H1 (cell line): ENCODE measurements around the gene SLC6A2. TPM values are rescaled to one million over a fixed set of nuclear protein-coding genes. Genes with fewer than 3 reads are reported as not detected.

ENCODE experiments used
- CTCF ChIA-PET: fragments of 300-600 bp; sonication (Branson Sonifier 250); formaldehyde crosslinking; loops from one replicate; lab custom pipeline; 2021; ENCODE audit not compliant: partially characterized antibody; lab: Charles Lee
- POLR2A ChIA-PET: fragments of 300-600 bp; sonication (Branson Sonifier 250); formaldehyde crosslinking; loops from one replicate; lab custom pipeline; 2021; ENCODE audit warnings: inconsistent platforms; ENCODE audit not compliant: partially characterized antibody; lab: Charles Lee
- DNase-seq, 2 experiments: peaks; one replicate each; pipeline versions ENCODE4 v3.0.0 to v3.0.0-alpha.2; 2010 to 2022; ENCODE audit warnings: low spot score in 2 of 2, low read depth in 1 of 2, mixed read lengths in 1 of 2
- FAIRE-seq: peaks from 2 replicates; lab custom pipeline; 2011; peaks lifted over from hg19 to GRCh38; lab: Jason Lieb, UNC
- H2AFZ ChIP-seq: 2 replicates; pipeline ENCODE4 v1.8.1; 2012; ENCODE audit warnings: low read length, inconsistent platforms
- H2AK5ac ChIP-seq: 2 replicates; pipeline ENCODE4 v1.6.1; 2013; ENCODE audit warnings: low read depth, low read length
- H2BK120ac ChIP-seq: replicated peaks from 2 replicates; pipeline ENCODE3; 2013; ENCODE audit warnings: low read depth, low read length, inconsistent platforms
- H2BK12ac ChIP-seq: 2 replicates; pipeline ENCODE4 v1.6.1; 2013; ENCODE audit warnings: low read depth, low read length
- H2BK15ac ChIP-seq: 2 replicates; pipeline ENCODE4 v1.6.1; 2013; ENCODE audit warnings: low read length
- H2BK20ac ChIP-seq: 2 replicates; pipeline ENCODE4 v1.6.1; 2013; ENCODE audit warnings: low read length
- H2BK5ac ChIP-seq: 2 replicates; pipeline ENCODE4 v1.6.1; 2013; ENCODE audit warnings: low read depth, low read length
- H3K14ac ChIP-seq: 2 replicates; pipeline ENCODE4 v1.6.1; 2013; ENCODE audit warnings: inconsistent platforms; ENCODE audit not compliant: insufficient read length
- H3K18ac ChIP-seq: 2 replicates; pipeline ENCODE4 v1.6.1; 2013; ENCODE audit warnings: low read length; ENCODE audit errors: extremely low read depth
- H3K23ac ChIP-seq: 2 replicates; pipeline ENCODE4 v1.6.1; 2013; ENCODE audit warnings: inconsistent platforms; ENCODE audit not compliant: insufficient read length
- H3K23me2 ChIP-seq: 2 replicates; pipeline ENCODE4 v1.6.1; 2013; ENCODE audit warnings: low read depth, low read length
- H3K27ac ChIP-seq: 2 replicates; pipeline ENCODE4 v1.6.1; 2011; ENCODE audit warnings: low read depth, low read length, inconsistent platforms
- H3K27me3 ChIP-seq, 4 experiments: replicated peaks in 1 of 4; 1 replicate in 1 of 4; 2 replicates in 3 of 4; pipeline versions ENCODE4 v1.6.1 to v1.8.1; 2011 to 2013; ENCODE audit warnings: low read length in 3 of 4, mild to moderate bottlenecking in 3 of 4, inconsistent platforms in 2 of 4, mixed read lengths in 2 of 4, moderate library complexity in 1 of 4; ENCODE audit not compliant: control insufficient read depth in 3 of 4, insufficient read depth in 3 of 4; ENCODE audit errors: extremely low read depth in 1 of 4
- H3K36me3 ChIP-seq, 4 experiments: 2 replicates each; pipeline versions ENCODE4 v1.6.1 to v1.8.1; 2011 to 2013; ENCODE audit warnings: mild to moderate bottlenecking in 4 of 4, low read length in 3 of 4, moderate library complexity in 2 of 4, control low read depth in 1 of 4, inconsistent platforms in 1 of 4; ENCODE audit not compliant: insufficient read depth in 4 of 4, control insufficient read depth in 2 of 4
- H3K4ac ChIP-seq: replicated peaks from 2 replicates; pipeline ENCODE3; 2013; ENCODE audit warnings: low read length, low read depth, mixed read lengths, inconsistent platforms; ENCODE audit not compliant: insufficient read length
- H3K4me1 ChIP-seq, 4 experiments: replicated peaks in 1 of 4; 1 replicate in 1 of 4; 2 replicates in 3 of 4; pipeline versions ENCODE4 v1.6.1 to v1.8.1; 2011 to 2013; ENCODE audit warnings: low read length in 3 of 4, inconsistent platforms in 2 of 4, mixed read lengths in 1 of 4; ENCODE audit not compliant: insufficient read depth in 4 of 4, control insufficient read depth in 3 of 4
- H3K4me2 ChIP-seq, 2 experiments: 2 replicates each; pipeline versions ENCODE4 v1.6.1 to v1.8.1; 2011 to 2013; ENCODE audit warnings: low read depth in 2 of 2, low read length in 2 of 2, control low read depth in 1 of 2, inconsistent platforms in 1 of 2, mild to moderate bottlenecking in 1 of 2; ENCODE audit not compliant: insufficient read depth in 1 of 2
- H3K4me3 ChIP-seq, 4 experiments: fragments of 200-600, 300-600 bp in 1 of 4; sonication (generic), shearing (Covaris generic), sonication (Bioruptor Twin) in 1 of 4; 2 replicates each; pipeline versions ENCODE4 v1.5.1 to v1.8.1; 2011 to 2016; ENCODE audit warnings: low read length in 4 of 4, low read depth in 3 of 4, control low read depth in 2 of 4, inconsistent platforms in 2 of 4, mild to moderate bottlenecking in 2 of 4, mixed read lengths in 1 of 4, moderate library complexity in 1 of 4; ENCODE audit not compliant: insufficient read depth in 2 of 4; ENCODE audit errors: extremely low read depth in 1 of 4
- H3K56ac ChIP-seq: replicated peaks from 2 replicates; pipeline ENCODE3; 2013; ENCODE audit warnings: low read depth, mild to moderate bottlenecking, mixed read lengths, low read length, inconsistent platforms; ENCODE audit not compliant: insufficient read length
- H3K79me1 ChIP-seq: 2 replicates; pipeline ENCODE4 v1.6.1; 2013; ENCODE audit warnings: low read depth, low read length, control low read depth
- H3K79me2 ChIP-seq, 2 experiments: 2 replicates each; pipeline versions ENCODE4 v1.6.1 to v1.8.1; 2012 to 2013; ENCODE audit warnings: low read length in 2 of 2, mild to moderate bottlenecking in 2 of 2, inconsistent platforms in 1 of 2; ENCODE audit not compliant: insufficient read depth in 2 of 2, control insufficient read depth in 1 of 2
- H3K9ac ChIP-seq, 4 experiments: replicated peaks in 1 of 4; 1 replicate in 1 of 4; 2 replicates in 3 of 4; pipeline versions ENCODE4 v1.6.1 to v1.8.1; 2011 to 2013; ENCODE audit warnings: low read depth in 3 of 4, low read length in 3 of 4, control low read depth in 2 of 4, mild to moderate bottlenecking in 2 of 4, moderate library complexity in 2 of 4, inconsistent platforms in 1 of 4; ENCODE audit errors: extremely low read depth in 1 of 4
- H3K9me3 ChIP-seq, 2 experiments: 2 replicates each; pipeline versions ENCODE4 v1.6.1 to v1.8.1; 2012 to 2013; ENCODE audit warnings: mild to moderate bottlenecking in 2 of 2, moderate library complexity in 2 of 2, control low read depth in 1 of 2, inconsistent platforms in 1 of 2, low read depth in 1 of 2, low read length in 1 of 2, mixed read lengths in 1 of 2; ENCODE audit not compliant: insufficient read depth in 2 of 2
- H4K20me1 ChIP-seq, 2 experiments: replicated peaks in 1 of 2; 2 replicates each; pipeline versions ENCODE3 to v1.8.1; 2011 to 2013; ENCODE audit warnings: inconsistent platforms in 2 of 2, low read length in 2 of 2, mild to moderate bottlenecking in 1 of 2; ENCODE audit not compliant: insufficient read depth in 2 of 2, control insufficient read depth in 1 of 2
- H4K5ac ChIP-seq: 2 replicates; pipeline ENCODE4 v1.6.1; 2013; ENCODE audit warnings: low read length, low read depth, mixed read lengths, inconsistent platforms; ENCODE audit not compliant: insufficient read length
- H4K8ac ChIP-seq: 2 replicates; pipeline ENCODE4 v1.8.0; 2013; ENCODE audit warnings: mild to moderate bottlenecking, moderate library complexity, low read length, inconsistent platforms; ENCODE audit not compliant: insufficient read depth; ENCODE audit errors: extremely low read depth
- H4K91ac ChIP-seq: replicated peaks from 2 replicates; pipeline ENCODE3; 2013; ENCODE audit warnings: low read length, mixed read lengths, inconsistent platforms; ENCODE audit not compliant: insufficient read length
- BACH1 ChIP-seq: IDR thresholded peaks from 2 replicates; pipeline ENCODE4 v1.6.1; 2012; ENCODE audit warnings: low read length, improper control_type of control experiment
- KDM1A ChIP-seq: fragments of 200-600, 300-600 bp; sonication (generic); IDR thresholded peaks from 2 replicates; pipeline ENCODE4 v1.7.1; 2016; ENCODE audit warnings: mild to moderate bottlenecking, low read length, borderline replicate concordance
- MAFK ChIP-seq: IDR thresholded peaks from 2 replicates; pipeline ENCODE4 v1.6.1; 2012; ENCODE audit warnings: low read depth, mild to moderate bottlenecking, improper control_type of control experiment, low read length
- POLR2A ChIP-seq, 2 experiments: IDR thresholded peaks; 1 replicate in 1 of 2; 2 replicates in 1 of 2; pipeline ENCODE4 v1.6.1; 2011; ENCODE audit warnings: low read depth in 2 of 2, low read length in 2 of 2, mild to moderate bottlenecking in 2 of 2; ENCODE audit errors: control extremely low read depth in 1 of 2
- POLR2AphosphoS5 ChIP-seq: IDR thresholded peaks from 2 replicates; pipeline ENCODE4 v1.6.1; 2011; ENCODE audit warnings: low read depth, low read length
- RAD21 ChIP-seq, 2 experiments: IDR thresholded peaks in 1 of 2; conservative IDR thresholded peaks in 1 of 2; 2 replicates each; pipeline ENCODE4 v1.6.1; 2011; ENCODE audit warnings: low read depth in 2 of 2, low read length in 2 of 2, improper control_type of control experiment in 1 of 2, inconsistent platforms in 1 of 2, mild to moderate bottlenecking in 1 of 2, moderate library complexity in 1 of 2
- SIX5 ChIP-seq: IDR thresholded peaks from 2 replicates; pipeline ENCODE4 v1.6.1; 2011; ENCODE audit warnings: mild to moderate bottlenecking, low read depth, low read length
- TEAD4 ChIP-seq: IDR thresholded peaks from 2 replicates; pipeline ENCODE4 v1.6.1; 2012; ENCODE audit warnings: low read depth, low read length, inconsistent platforms, mixed read lengths
- WGBS, 2 experiments: shearing (Covaris generic) in 1 of 2; methylation state at CpG; one replicate each; pipeline versions ENCODE4 v1.1.6 to v1.1.7; 2013 to 2015; ENCODE audit warnings: low lambda C conversion rate in 2 of 2, mixed read lengths in 2 of 2, inconsistent platforms in 1 of 2, low coverage in 1 of 2, missing lambda C conversion rate in 1 of 2; ENCODE audit not compliant: insufficient replicate concordance in 2 of 2, insufficient coverage in 1 of 2, insufficient read length in 1 of 2; ENCODE audit errors: extremely low coverage in 1 of 2, missing lambda C conversion rate in 1 of 2; 5-methylcytosine and 5-hydroxymethylcytosine counted together
- polyA plus RNA-seq, 7 experiments: library from polyadenylated mRNA; depleted of rRNA in 3 of 7; stranded (reverse) in 5 of 7; unstranded in 2 of 7; fragments of >200 nt in 5 of 7; fragments of 200-250 nt in 2 of 7; gene quantifications; 1 replicate in 5 of 7; 2 replicates in 1 of 7; 4 replicates in 1 of 7; pipeline versions ENCODE4 v1.2.1 to v1.2.3, GENCODE V29; 2011 to 2013; ENCODE audit warnings: missing spikeins in 2 of 7, mixed read lengths in 2 of 7
- total RNA-seq: library from RNA; stranded (reverse); fragmentation: NEBNext Ultra II Directional; extraction: Animal tissue kit (Norgen Biotek cat#: 25700); gene quantifications from 2 replicates; pipeline ENCODE4 v1.2.1, GENCODE V29; 2021
- TF ChIP-seq, protein P1 (sequence below): IDR thresholded peaks from 2 replicates; pipeline ENCODE4 v1.6.1; 2012; ENCODE audit warnings: low read length, inconsistent platforms
- TF ChIP-seq, protein P2 (sequence below): IDR thresholded peaks from 2 replicates; pipeline ENCODE4 v1.6.1; 2012; ENCODE audit warnings: inconsistent platforms

Gene SLC6A2
- total and polyA plus RNA-seq, 2 of the 8 experiments (the other 6 are each of a cell fraction or from before 2014, with no cell fraction given) = 0.35 TPM; not detected in 1

DNA sequence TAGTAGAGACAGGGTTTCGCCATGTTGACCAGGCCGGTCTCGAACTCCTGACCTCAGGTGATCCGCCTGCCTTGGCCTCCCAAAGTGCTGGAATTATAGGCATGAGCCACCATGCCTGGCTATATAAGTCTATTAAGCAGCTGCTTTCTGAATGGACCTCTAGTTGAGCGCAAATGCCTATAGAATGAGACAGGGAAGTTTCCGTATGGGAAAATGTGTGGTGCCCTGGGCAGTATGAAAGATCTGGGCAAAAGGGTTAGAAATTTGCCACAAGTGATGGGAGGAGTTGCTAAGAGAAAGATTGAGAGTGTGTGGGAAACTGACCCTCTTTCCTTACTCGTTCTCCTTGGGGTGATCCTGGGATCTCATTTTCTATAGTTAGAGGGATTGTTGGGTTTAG is 26.3 kb downstream of the SLC6A2 start:
- 95% methylated on average over 7 of the region's 7 CpGs; no CpG with 5 or more reads in 1 of the 2 experiments for WGBS, 2 experiments
- POLR2A ChIA-PET = no interaction called here

More for the DNA sequence above, 26.3 kb downstream of the SLC6A2 start:
- Histone ChIP-seq H3K27me3 (no peaks in the 10 kb centered on the region), H3K18ac (no peak overlapping the region), H2BK15ac (no peak overlapping the region), H3K79me1 (no peaks in the 10 kb centered on the region), H3K9me3 (0 out of 4 replicates have a peak, but pooled peaks cover 0 to 4% of the 10 kb centered on the region in 2 experiments), H3K4ac (no peak overlapping the region), H3K4me2 (no peak overlapping the region), H3K23ac (no peak overlapping the region), H3K56ac (no peak overlapping the region), H2AFZ (no peak overlapping the region), H3K9ac (no peak overlapping the region), H2BK20ac (no peak overlapping the region), H2AK5ac (no peak overlapping the region), H2BK5ac (no peak overlapping the region), H3K36me3 (no peaks in the 10 kb centered on the region), H4K8ac (no peak overlapping the region), H3K4me1 (no peaks in the 10 kb centered on the region), H4K91ac (no peak overlapping the region), H3K27ac (no peak overlapping the region), H3K23me2 (no peaks in the 10 kb centered on the region), H3K79me2 (no peaks in the 10 kb centered on the region), H4K5ac (no peak overlapping the region), H3K4me3 (no peak overlapping the region), H2BK12ac (no peak overlapping the region), H4K20me1 (no peaks in the 10 kb centered on the region), H2BK120ac (no peak overlapping the region), H3K14ac (no peak overlapping the region)
- FAIRE-seq (no peak), DNase-seq (no peak)
- CTCF ChIA-PET = interaction anchor here (1.1 to 1.8 kb wide), 4 partner anchors 19 to 31 kb away, joined by 3 to 6 read pairs (median 4); no protein-coding TSS in a partner anchor
- TF ChIP-seq SIX5 (no peak), TEAD4 (no peak), KDM1A (no peak), BACH1 (no peak), RAD21 (IDR thresholded peaks at IDR 0.05 in 1 of 2, conservative IDR thresholded peaks at IDR 0.05 in 1 of 2; ENCODE audit: low read depth in 2 of 2, low read length in 2 of 2) (no peak), POLR2AphosphoS5 (no peak), MAFK (no peak), POLR2A (IDR thresholded peaks at IDR 0.05; ENCODE audit: control extremely low read depth in 1 of 2, low read depth in 2 of 2, low read length in 2 of 2) (no peak)
- TF ChIP-seq, protein P1, sequence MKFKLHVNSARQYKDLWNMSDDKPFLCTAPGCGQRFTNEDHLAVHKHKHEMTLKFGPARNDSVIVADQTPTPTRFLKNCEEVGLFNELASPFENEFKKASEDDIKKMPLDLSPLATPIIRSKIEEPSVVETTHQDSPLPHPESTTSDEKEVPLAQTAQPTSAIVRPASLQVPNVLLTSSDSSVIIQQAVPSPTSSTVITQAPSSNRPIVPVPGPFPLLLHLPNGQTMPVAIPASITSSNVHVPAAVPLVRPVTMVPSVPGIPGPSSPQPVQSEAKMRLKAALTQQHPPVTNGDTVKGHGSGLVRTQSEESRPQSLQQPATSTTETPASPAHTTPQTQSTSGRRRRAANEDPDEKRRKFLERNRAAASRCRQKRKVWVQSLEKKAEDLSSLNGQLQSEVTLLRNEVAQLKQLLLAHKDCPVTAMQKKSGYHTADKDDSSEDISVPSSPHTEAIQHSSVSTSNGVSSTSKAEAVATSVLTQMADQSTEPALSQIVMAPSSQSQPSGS = no peak
- TF ChIP-seq, protein P2, sequence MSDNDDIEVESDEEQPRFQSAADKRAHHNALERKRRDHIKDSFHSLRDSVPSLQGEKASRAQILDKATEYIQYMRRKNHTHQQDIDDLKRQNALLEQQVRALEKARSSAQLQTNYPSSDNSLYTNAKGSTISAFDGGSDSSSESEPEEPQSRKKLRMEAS = no peak
